ENCODE results near the gene UNKL.

The UNKL gene

GRCh38 chr16:1374418-1375297 lies 39.8 kb downstream of the UNKL start:
- DNase-seq, result no peak

- DNase-seq, result no peak
These were observed 42.1 kb downstream of the UNKL start for GRCh38 chr16:1372292-1372950.

- DNase-seq, result no peak
These were observed 43.2 kb downstream of the UNKL start for GRCh38 chr16:1371054-1371978.

GRCh38 chr16:1367486-1368174 lies 46.9 kb downstream of the UNKL start:
- no peak for DNase-seq

GRCh38 chr16:1366712-1367299 lies 47.7 kb downstream of the UNKL start:
- DNase-seq, result no peak

GRCh38 chr16:1366060-1366711 lies 48.3 kb downstream of the UNKL start:
- DNase-seq, result no peak

- DNase-seq, result no peak
These were observed 50.0 kb downstream of the UNKL start for GRCh38 chr16:1364510-1364909.

GRCh38 chr16:1363501-1364041 lies 50.9 kb downstream of the UNKL start:
- peak; percentile 65 to 75 for DNase-seq

GRCh38 chr16:1362807-1363206 lies 51.7 kb downstream of the UNKL start:
- no peak for DNase-seq

- no peak for DNase-seq
These were observed 52.7 kb downstream of the UNKL start for GRCh38 chr16:1361685-1362360.

GRCh38 chr16:1357906-1358566 lies 56.5 kb downstream of the UNKL start:
- DNase-seq, result no peak

- DNase-seq, result no peak
These were observed 58.2 kb downstream of the UNKL start for GRCh38 chr16:1356061-1356900.

GRCh38 chr16:1355591-1355990 lies 58.9 kb downstream of the UNKL start:
- no peak for DNase-seq

- no peak for DNase-seq
These were observed 59.5 kb downstream of the UNKL start for GRCh38 chr16:1354815-1355540.

- DNase-seq, result peak; percentile 76 to 88
These were observed 62.7 kb downstream of the UNKL start, which contains the start of the genes GNPTG and TSR3 for GRCh38 chr16:1351582-1352362. GNPTG (plus strand) TSS chr16:1351931; CDS start chr16:1351966, 35 bp downstream. TSR3 (minus strand) TSS chr16:1351878; CDS start chr16:1351804, 74 bp downstream.

GRCh38 chr16:1351215-1351581 lies 63.3 kb downstream of the UNKL start:
- no peak for DNase-seq

- DNase-seq, result no peak
These were observed 63.8 kb downstream of the UNKL start for GRCh38 chr16:1350691-1351090.
